ENCODE measurements around the gene ATP6V1D.

The ATP6V1D gene

DNA sequence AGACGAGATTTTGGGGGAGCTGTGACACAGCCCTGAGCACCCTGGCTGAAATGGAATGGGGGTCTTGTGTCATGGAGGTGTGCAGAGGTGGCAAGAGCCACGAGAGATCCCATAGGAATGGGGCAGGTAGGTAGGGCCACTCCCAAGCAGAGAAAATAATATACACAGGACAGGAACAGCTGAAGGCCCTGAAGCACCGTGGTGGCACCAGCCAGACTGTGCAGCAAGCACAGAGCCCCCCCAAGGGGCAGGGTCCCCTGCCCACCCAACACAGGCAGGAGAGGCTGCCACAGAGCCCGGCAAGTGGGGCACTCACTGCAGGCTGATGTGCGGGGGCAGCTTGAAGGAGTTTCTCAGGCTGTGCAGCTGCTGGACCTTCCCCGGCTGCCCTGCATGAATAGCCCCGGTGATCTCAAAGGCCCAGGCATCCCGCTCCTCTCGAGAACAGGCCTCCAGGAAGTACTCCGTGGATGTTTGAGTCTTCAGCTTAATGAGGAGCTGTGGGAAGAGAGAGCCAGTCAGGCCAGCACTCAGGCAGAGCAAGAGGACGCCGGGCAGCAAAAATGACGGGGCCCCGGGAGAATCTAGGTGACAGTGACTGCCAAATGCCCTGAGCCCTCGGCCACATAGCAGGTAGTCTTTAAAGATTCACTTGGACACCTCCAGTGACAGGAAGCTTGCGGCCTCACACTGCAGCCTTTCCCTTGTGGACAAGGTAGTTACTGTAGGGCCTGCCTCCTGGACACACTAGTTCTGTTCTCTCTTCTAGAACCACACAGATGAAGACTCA, 35.7 kb upstream of the ATP6V1D start:
- Histone ChIP-seq H3K4me2 (ENCODE audit: low read depth, low read length, poor library complexity, severe bottlenecking) (no peak overlapping the region), H3K9me3 (ENCODE audit: insufficient read depth, low read length) (no peaks in the 10 kb centered on the region), H3K27ac (ENCODE audit: low read depth, low read length) (no peak overlapping the region), H2AFZ (ENCODE audit: low read depth, low read length, severe bottlenecking) (no peak overlapping the region), H3K9ac (ENCODE audit: low read length) (no peak overlapping the region), H4K20me1 (ENCODE audit: low read depth, low read length) (no peaks in the 10 kb centered on the region), H3K27me3 (ENCODE audit: low read length) (no peaks in the 10 kb centered on the region), H3K9me2 (replicated peaks; ENCODE audit: insufficient read depth, low read length) (no peaks in the 10 kb centered on the region), H3K36me3 (ENCODE audit: low read length) (no peaks in the 10 kb centered on the region), H3F3A (ENCODE audit: insufficient read depth) (no peaks in the 10 kb centered on the region), H3K79me2 (ENCODE audit: insufficient read depth, low read length) (no peaks in the 10 kb centered on the region), H3K4me3 (ENCODE audit: insufficient read depth, low read length, poor library complexity, severe bottlenecking) (no peak overlapping the region)
- no peak for TF ChIP-seq EZH2phosphoT487 (conservative IDR thresholded peaks at IDR 0.05; ENCODE audit: low read length)
- TF ChIP-seq, protein P1, sequence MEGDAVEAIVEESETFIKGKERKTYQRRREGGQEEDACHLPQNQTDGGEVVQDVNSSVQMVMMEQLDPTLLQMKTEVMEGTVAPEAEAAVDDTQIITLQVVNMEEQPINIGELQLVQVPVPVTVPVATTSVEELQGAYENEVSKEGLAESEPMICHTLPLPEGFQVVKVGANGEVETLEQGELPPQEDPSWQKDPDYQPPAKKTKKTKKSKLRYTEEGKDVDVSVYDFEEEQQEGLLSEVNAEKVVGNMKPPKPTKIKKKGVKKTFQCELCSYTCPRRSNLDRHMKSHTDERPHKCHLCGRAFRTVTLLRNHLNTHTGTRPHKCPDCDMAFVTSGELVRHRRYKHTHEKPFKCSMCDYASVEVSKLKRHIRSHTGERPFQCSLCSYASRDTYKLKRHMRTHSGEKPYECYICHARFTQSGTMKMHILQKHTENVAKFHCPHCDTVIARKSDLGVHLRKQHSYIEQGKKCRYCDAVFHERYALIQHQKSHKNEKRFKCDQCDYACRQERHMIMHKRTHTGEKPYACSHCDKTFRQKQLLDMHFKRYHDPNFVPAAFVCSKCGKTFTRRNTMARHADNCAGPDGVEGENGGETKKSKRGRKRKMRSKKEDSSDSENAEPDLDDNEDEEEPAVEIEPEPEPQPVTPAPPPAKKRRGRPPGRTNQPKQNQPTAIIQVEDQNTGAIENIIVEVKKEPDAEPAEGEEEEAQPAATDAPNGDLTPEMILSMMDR (IDR thresholded peaks at IDR 0.05; ENCODE audit: insufficient read depth, low read length, poor library complexity, severe bottlenecking): no peak

DNA sequence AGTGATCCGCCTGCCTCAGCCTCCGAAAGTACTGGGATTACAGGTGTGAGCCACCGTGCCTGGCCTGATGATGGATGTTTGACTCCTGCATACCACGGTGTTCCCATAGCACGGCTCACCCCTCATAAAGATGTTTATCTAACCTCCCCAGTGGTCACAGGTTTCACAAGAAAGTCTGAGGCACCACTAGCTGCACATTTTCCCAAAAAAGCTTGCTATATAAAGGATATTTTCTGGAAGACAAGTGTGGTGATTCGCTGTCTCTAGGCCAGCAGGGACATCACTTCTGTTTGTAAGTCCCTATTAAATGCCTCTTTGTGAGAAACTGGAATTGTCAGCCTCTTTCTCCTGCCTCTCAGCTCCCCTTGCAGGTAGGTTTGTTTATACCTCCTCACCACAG, 34.1 kb upstream of the ATP6V1D start:
- TF ChIP-seq, protein P1 (IDR thresholded peaks at IDR 0.05; ENCODE audit: insufficient read depth, low read length, poor library complexity, severe bottlenecking): no peak
- TF ChIP-seq EZH2phosphoT487 (conservative IDR thresholded peaks at IDR 0.05; ENCODE audit: low read length): no peak
- Histone ChIP-seq H3F3A (ENCODE audit: insufficient read depth) (no peaks in the 10 kb centered on the region), H3K27ac (ENCODE audit: low read depth, low read length) (no peak overlapping the region), H3K9me2 (replicated peaks; ENCODE audit: insufficient read depth, low read length) (no peaks in the 10 kb centered on the region), H3K36me3 (ENCODE audit: low read length) (no peaks in the 10 kb centered on the region), H3K4me3 (ENCODE audit: insufficient read depth, low read length, poor library complexity, severe bottlenecking) (no peak overlapping the region), H2AFZ (ENCODE audit: low read depth, low read length, severe bottlenecking) (no peak overlapping the region), H3K9ac (ENCODE audit: low read length) (no peak overlapping the region), H4K20me1 (ENCODE audit: low read depth, low read length) (no peaks in the 10 kb centered on the region), H3K79me2 (ENCODE audit: insufficient read depth, low read length) (no peaks in the 10 kb centered on the region), H3K4me2 (ENCODE audit: low read depth, low read length, poor library complexity, severe bottlenecking) (no peak overlapping the region), H3K27me3 (ENCODE audit: low read length) (no peaks in the 10 kb centered on the region), H3K9me3 (ENCODE audit: insufficient read depth, low read length) (no peaks in the 10 kb centered on the region)

DNA sequence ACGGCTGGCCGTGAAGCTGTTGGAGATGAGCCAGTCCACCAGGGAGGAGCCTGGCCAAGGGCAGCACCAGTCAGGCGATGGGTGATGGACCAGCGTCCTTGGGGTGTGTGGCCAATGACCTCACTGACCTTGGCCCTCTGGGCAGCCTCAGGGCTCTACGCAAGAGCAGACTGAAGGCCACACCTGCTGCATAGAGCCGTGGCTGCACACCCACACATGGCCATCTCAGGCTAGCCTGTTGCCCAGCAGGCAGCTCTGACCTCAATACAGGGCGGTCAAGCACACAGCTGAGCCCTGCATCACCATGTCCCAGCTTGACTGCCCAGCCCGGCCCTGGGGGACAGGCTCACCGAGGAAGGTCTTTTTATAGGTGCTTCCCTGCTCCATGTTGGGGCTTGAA, 33.2 kb upstream of the ATP6V1D start:
- Histone ChIP-seq H3K9ac (ENCODE audit: low read length) (no peak overlapping the region), H3K4me3 (ENCODE audit: insufficient read depth, low read length, poor library complexity, severe bottlenecking) (no peak overlapping the region), H4K20me1 (ENCODE audit: low read depth, low read length) (no peaks in the 10 kb centered on the region), H3K4me2 (ENCODE audit: low read depth, low read length, poor library complexity, severe bottlenecking) (no peak overlapping the region), H3K27me3 (ENCODE audit: low read length) (no peaks in the 10 kb centered on the region), H3K27ac (ENCODE audit: low read depth, low read length) (no peak overlapping the region), H2AFZ (ENCODE audit: low read depth, low read length, severe bottlenecking) (no peak overlapping the region), H3K36me3 (ENCODE audit: low read length) (no peaks in the 10 kb centered on the region), H3K9me2 (replicated peaks; ENCODE audit: insufficient read depth, low read length) (no peaks in the 10 kb centered on the region), H3F3A (ENCODE audit: insufficient read depth) (no peaks in the 10 kb centered on the region), H3K9me3 (ENCODE audit: insufficient read depth, low read length) (no peaks in the 10 kb centered on the region), H3K79me2 (ENCODE audit: insufficient read depth, low read length) (no peaks in the 10 kb centered on the region)
- TF ChIP-seq EZH2phosphoT487 (conservative IDR thresholded peaks at IDR 0.05; ENCODE audit: low read length): no peak
- TF ChIP-seq, protein P1 (IDR thresholded peaks at IDR 0.05; ENCODE audit: insufficient read depth, low read length, poor library complexity, severe bottlenecking): no peak
